ENCODE results near the gene NMRK1. TPM values are rescaled to one million over a fixed set of nuclear protein-coding genes. Genes with fewer than 3 reads are reported as not detected.

Gene NMRK1
- 10.4 and 20.9 TPM in 2 replicates for total RNA-seq (ENCODE audit: low replicate concordance)

DNA sequence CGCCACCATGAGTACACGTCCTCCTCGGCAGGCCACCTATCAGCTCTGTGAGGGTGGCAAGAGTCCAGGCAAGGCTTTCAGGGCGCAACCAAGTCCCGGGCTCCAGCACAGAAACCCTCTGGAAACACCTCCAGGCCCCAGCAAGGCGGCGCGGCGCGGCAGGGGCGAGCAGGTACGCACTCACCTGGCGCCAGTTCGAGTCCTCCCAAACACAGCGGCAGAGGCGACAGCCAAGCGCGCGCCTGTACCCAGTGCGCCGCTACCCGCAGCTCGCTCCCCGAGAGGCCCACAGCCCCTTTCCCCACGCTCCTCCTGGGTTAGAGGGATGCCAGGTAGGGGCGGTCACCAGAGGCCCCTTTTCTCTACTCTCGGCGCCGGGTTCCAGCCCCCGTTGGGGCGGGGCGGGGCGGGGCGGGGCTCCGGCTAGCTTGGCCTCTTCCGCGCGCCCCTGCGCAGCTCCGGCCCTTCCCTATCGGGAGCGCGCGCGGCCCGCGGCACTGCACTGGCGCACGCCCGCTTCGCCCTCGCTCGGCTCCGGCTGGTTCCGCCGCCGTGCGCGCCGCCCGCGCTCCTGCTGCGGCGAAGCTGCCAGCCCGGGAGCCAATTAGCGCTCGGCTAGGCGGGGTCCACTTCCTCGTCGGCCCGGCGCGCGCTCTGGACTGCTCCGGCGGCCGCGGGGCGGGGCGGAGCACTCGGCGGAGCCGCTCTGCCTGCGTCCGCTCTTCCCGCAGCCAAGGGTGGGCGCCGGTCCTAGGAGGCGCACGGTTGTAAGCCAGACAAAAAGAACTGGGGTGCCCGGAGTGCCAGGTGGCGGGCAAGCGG is at the start of gene NMRK1, which contains the start of gene OSTF1:
Gene NMRK1 (minus strand): TSS at position 332 of the 822 bp plus-strand sequence. CDS start 5,040 bp downstream, outside the sequence.
Gene OSTF1 (plus strand): TSS at position 691 of the 822 bp plus-strand sequence. CDS start 179 bp downstream, outside the sequence.

Other genes starting within 250 kb of the NMRK1 start
- under 0.01 TPM in 1 of 2 replicates, not detected in the other for gene TRPM6, start 200.2 kb downstream of the NMRK1 start, total RNA-seq (ENCODE audit: low replicate concordance)
- 1.4 and 2.1 TPM in 2 replicates for gene C9orf40, start 135.2 kb downstream of the NMRK1 start, total RNA-seq (ENCODE audit: low replicate concordance)
- 15.5 and 26.0 TPM in 2 replicates for gene CARNMT1, start 59.9 kb downstream of the NMRK1 start, total RNA-seq (ENCODE audit: low replicate concordance)
- 40.1 and 57.2 TPM in 2 replicates for gene OSTF1, start 359 bp upstream of the NMRK1 start, total RNA-seq (ENCODE audit: low replicate concordance)

All from smooth muscle cell of the coronary artery (primary cell).